GM21825 (cell line): ENCODE data around the gene WDR83.
"Not testable (repeated sequence)": the region's sequence is repeated elsewhere in the genome, so short reads cannot be mapped to it uniquely, and the experiment has no call there.

Experiments
- ATAC-seq: cut with Tn5 transposase; IDR thresholded peaks from one replicate; pipeline ENCODE4 v1.9.1; 2021; ENCODE audit warnings: mild to moderate bottlenecking, moderate library complexity; ENCODE audit not compliant: unreplicated experiment

WDR83 gene

GRCh38 chr19:12711187-12711586 lies 44.6 kb downstream of the WDR83 start:
- ATAC-seq = no peak

GRCh38 chr19:12712077-12712476 lies 45.5 kb downstream of the WDR83 start:
- not testable (repeated sequence) for ATAC-seq

- ATAC-seq = not testable (repeated sequence)
Observed at GRCh38 chr19:12713304-12713703, 46.7 kb downstream of the WDR83 start.

GRCh38 chr19:12715102-12715501 lies 48.5 kb downstream of the WDR83 start:
- ATAC-seq = no peak

- ATAC-seq = no peak
Observed at GRCh38 chr19:12715929-12716328, 49.3 kb downstream of the WDR83 start.

- ATAC-seq = no peak
Observed at GRCh38 chr19:12720296-12720695, 53.7 kb downstream of the WDR83 start.

GRCh38 chr19:12720851-12721655 lies 54.4 kb downstream of the WDR83 start:
- no peak for ATAC-seq

- ATAC-seq = no peak
Observed at GRCh38 chr19:12721656-12722565, 55.3 kb downstream of the WDR83 start.

- peak; percentile 56 for ATAC-seq
Observed at GRCh38 chr19:12722566-12723380, 56.2 kb downstream of the WDR83 start.

- ATAC-seq = no peak
Observed at GRCh38 chr19:12723381-12723640, 56.7 kb downstream of the WDR83 start.

GRCh38 chr19:12723641-12724426 lies 57.2 kb downstream of the WDR83 start, which contains the start of gene TNPO2:
Gene TNPO2 (minus strand): TSS chr19:12723932. CDS start chr19:12720977, 2,955 bp downstream.
- ATAC-seq = no peak
